Spleen (tissue), 7 donors: ENCODE data around the gene YLPM1.

Experiments used
- POLR2A ChIP-seq, 3 donors: fragments of 450-650 bp; IDR thresholded peaks; one replicate each; pipeline ENCODE4 v1.5.1; 2017; ENCODE audit warnings: antibody characterized with exemption in 3 of 3, mild to moderate bottlenecking in 1 of 3
- TF ChIP-seq, protein P1 (sequence below), 11 experiments: fragments of 200-600 bp in 7 of 11; fragments of 450-650 bp in 4 of 11; sonication (generic) in 4 of 11; IDR thresholded peaks in 8 of 11; conservative IDR thresholded peaks in 3 of 11; 1 replicate in 7 of 11; 2 replicates in 4 of 11; pipeline versions ENCODE4 v1.4.0 to v1.8.0; 2016 to 2021; ENCODE audit warnings: antibody characterized with exemption in 11 of 11, inconsistent platforms in 4 of 11, mild to moderate bottlenecking in 1 of 11
- donor health status: DM: no; HTN: no; CAD: no; lungs with moderate emphysema.
- donor health status: DM: no; HTN: no; CAD: no.
- donor health status: DM: no; HTN: no; CAD: no.

DNA sequence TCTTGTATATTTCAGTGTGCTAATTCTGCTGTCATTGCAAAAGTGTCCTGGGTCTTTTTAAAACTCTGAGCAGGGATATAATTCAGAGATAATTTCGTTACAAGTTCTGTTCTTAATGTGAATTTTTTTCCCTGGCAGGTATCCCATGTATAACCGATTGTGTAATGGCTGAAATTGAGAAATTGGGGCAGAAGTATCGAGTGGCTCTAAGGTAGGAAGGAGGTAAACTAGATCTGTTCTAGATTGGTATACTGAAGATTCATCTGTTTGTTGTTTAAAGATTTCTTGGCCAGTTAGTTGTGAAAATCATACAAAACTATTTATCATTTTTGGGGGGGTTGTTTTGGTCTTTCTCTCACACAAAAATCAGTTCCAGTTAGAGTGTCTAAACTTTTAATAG lies 40.0 kb upstream of the YLPM1 start:
- TF ChIP-seq, protein P1, sequence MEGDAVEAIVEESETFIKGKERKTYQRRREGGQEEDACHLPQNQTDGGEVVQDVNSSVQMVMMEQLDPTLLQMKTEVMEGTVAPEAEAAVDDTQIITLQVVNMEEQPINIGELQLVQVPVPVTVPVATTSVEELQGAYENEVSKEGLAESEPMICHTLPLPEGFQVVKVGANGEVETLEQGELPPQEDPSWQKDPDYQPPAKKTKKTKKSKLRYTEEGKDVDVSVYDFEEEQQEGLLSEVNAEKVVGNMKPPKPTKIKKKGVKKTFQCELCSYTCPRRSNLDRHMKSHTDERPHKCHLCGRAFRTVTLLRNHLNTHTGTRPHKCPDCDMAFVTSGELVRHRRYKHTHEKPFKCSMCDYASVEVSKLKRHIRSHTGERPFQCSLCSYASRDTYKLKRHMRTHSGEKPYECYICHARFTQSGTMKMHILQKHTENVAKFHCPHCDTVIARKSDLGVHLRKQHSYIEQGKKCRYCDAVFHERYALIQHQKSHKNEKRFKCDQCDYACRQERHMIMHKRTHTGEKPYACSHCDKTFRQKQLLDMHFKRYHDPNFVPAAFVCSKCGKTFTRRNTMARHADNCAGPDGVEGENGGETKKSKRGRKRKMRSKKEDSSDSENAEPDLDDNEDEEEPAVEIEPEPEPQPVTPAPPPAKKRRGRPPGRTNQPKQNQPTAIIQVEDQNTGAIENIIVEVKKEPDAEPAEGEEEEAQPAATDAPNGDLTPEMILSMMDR (IDR thresholded peaks at IDR 0.05 in 8 of 11, conservative IDR thresholded peaks at IDR 0.05 in 3 of 11): no peak
- TF ChIP-seq POLR2A (IDR thresholded peaks at IDR 0.05): no peak
